ENCODE data around the gene ASTN2.

ASTN2 gene

GRCh38 chr9:117121316-117121715, 293.5 kb downstream of the ASTN2 start:
- no peak for DNase-seq (ENCODE audit: low read depth in 2 of 2)

- DNase-seq (ENCODE audit: low read depth in 2 of 2), result no peak
Observed at GRCh38 chr9:117120061-117120460, 294.8 kb downstream of the ASTN2 start.

DNA sequence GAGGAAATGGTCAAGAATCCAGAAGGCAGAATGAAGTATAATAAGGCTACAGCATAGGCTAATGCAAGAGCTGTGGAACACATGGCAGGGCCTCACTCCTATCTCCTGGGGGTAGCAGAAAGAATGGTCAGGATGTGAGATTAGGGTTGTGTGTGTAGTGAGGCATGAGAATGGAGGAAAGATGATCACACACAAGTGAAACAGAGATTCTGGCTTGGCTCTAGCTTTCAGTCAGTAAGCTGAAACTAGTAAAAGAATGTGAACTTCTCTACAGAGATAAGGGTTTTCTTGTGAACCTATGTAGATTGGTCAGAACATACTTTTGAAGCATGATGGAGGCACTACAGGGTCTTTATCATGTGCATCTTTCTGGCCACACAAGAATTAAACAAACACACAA, 298.8 kb downstream of the ASTN2 start:
- no peak for DNase-seq (ENCODE audit: low read depth in 2 of 2)

DNA sequence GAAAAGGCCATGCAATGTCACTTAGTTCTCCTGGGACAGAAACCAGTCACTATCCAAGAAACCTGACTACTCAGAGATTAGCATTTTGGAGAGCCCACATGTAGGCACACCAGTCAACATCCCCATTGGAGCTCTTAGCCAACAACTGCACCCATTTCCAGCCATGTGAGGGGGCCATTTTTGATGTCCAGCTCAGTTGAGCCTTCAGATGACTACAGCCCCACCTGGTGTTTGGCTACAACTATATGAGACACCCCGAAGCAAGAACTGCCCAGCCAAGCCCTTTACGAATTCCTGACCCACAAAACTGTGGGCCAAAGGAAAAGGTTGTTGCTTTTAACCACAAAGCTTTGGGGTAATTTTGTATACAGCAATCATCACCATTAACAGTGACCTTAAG, 300.1 kb downstream of the ASTN2 start:
- DNase-seq (ENCODE audit: low read depth in 2 of 2), result no peak

DNA sequence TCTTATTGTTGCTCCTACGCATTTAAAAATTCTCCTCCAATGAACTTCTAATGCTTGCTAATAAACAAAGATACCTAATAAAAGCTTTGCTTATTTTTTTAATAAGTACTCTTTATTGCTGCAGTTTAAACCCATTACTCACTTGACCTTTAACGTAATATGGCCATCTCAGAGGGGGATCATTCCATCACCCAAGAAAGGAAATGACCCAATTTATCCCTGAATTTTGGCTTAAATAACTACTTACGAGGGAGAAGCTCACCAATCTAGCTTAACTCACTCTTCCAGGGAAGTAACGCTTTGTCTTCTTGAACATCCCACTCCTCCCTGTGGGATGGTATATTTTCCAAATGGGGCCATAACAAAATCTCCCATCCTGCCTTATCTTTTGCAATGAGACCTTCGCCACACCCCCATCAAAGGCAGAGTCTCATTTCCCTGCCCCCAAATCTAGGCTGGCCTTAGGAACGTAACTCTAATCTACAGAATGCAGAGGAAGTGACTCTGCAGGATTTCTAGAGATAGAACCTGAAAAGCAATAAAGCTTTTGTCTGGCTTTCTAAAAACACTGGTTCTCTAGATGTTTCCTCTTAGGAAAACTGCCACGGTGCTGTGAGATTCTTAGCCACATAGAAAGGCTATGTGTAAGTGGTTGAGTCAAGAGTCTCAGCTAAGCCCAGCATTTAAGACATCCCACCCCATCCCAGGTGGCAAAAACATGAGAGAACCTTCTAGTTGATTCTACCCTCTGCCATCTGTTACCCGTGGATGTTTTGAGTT, 310.0 kb downstream of the ASTN2 start:
- DNase-seq (ENCODE audit: low read depth in 2 of 2), result no peak

GRCh38 chr9:117104206-117104605, 310.7 kb downstream of the ASTN2 start:
- no peak for DNase-seq (ENCODE audit: low read depth in 2 of 2)

GRCh38 chr9:117103438-117104110, 311.3 kb downstream of the ASTN2 start:
- no peak for DNase-seq (ENCODE audit: low read depth in 2 of 2)

DNA sequence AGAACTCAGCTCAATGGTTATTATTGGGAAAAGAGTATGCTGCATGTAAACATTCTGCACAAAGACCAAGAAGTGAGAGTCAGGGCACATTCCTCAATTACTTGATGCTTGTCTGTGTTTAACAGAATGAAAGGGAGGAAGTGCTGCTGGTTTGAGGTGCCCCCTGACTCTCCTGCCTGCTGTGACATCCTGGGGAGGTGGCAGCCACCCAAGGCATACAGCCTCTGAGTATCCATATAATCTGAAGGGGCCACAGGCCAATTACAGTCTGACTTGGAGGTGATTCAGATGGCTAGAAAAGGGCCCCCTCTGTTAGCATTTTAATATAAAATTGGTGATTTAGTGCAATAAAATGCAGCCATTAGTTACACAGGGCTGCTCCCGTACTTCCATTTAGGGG, 313.8 kb downstream of the ASTN2 start:
- no peak for DNase-seq (ENCODE audit: low read depth in 2 of 2)

DNA sequence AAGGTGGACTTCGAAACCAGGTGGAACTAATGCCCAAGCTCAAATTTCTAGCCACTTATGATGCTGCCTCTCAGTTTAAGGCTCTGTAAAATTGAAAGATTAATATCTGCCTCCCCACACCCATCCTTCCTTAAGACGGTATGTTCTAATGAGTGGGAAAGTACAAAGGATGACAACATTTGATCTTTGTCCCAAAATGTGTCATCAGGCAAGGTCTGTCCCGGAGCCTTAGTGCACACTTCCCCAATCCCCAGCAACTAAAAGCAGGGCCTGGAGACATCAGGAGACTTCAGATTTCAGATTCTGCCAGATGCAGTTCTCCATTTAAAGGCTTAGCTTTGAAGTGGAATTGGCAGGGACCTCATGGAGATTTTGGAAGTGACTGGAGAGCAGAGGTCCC, 316.5 kb downstream of the ASTN2 start:
- DNase-seq (ENCODE audit: low read depth in 2 of 2), result no peak

DNA sequence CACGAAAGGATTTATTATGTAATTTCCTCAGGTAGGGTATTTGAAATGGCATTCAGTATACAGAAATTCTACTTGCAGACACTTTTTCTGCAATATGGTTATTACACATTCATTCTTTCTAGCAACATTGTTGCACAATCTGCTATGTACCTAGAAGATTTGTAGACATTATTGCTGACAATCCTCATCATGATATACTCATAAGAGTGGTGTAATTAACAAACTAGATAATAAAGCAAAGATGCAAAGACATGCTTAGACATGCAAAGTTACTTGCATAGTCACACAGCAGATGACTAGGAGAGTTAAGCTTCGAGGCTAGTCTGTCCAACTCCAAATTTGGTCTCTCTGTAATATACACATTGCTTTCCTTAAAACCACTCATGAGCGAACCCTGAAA, 317.1 kb downstream of the ASTN2 start:
- no peak for DNase-seq (ENCODE audit: low read depth in 2 of 2)

DNA sequence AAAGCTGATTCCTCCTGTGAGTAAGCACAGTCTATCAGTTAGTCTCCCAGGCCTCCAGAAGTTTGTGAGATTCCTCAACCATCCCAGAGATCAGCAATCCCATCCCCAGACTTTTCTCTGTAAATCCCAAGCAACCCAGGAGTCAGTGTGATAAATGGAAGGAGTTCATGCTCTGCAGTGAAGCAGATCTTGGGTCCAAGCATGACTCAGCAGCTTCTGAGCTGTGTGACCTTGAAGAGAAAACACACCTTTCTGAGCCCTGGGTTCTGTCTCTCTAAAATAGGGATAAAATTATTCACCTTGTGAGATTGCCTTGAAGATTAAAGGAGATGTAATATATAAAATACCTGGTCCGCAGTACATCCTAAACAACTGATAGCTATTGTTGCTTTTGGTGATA, 318.7 kb downstream of the ASTN2 start:
- no peak for DNase-seq (ENCODE audit: low read depth in 2 of 2)

- DNase-seq (ENCODE audit: low read depth in 2 of 2), result no peak
Observed at GRCh38 chr9:117095081-117095480, 319.8 kb downstream of the ASTN2 start.

GRCh38 chr9:117093891-117094844, 320.7 kb downstream of the ASTN2 start:
- DNase-seq (ENCODE audit: low read depth in 2 of 2), result no peak

- DNase-seq (ENCODE audit: low read depth in 2 of 2), result no peak
Observed at GRCh38 chr9:117092582-117092981, 322.3 kb downstream of the ASTN2 start.

GRCh38 chr9:117091529-117091928, 323.3 kb downstream of the ASTN2 start:
- no peak for DNase-seq (ENCODE audit: low read depth in 2 of 2)

- DNase-seq (ENCODE audit: low read depth in 2 of 2), result no peak
Observed at GRCh38 chr9:117088786-117089185, 326.1 kb downstream of the ASTN2 start.

DNA sequence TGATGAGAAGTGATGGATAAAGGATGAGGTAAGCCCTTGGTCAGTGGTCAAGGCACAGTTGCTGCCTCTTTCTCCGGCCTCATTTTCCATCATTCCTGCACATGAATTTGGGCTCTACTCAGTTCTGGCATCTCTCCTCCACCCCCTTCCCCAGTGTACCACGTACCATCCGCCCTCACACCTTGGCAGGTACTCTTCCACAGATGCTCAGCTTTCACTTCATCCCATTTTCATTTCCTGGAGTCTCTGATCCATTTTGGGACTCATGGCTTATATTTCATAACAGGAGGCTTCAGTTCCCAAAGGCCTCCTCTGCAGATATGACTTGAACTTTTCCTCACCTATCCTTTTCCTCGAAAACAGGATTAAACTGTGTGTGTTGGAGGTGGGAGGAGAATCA, 326.7 kb downstream of the ASTN2 start:
- DNase-seq (ENCODE audit: low read depth in 2 of 2), result no peak

- DNase-seq (ENCODE audit: low read depth in 2 of 2), result no peak
Observed at GRCh38 chr9:117084221-117084620, 330.6 kb downstream of the ASTN2 start.

DNA sequence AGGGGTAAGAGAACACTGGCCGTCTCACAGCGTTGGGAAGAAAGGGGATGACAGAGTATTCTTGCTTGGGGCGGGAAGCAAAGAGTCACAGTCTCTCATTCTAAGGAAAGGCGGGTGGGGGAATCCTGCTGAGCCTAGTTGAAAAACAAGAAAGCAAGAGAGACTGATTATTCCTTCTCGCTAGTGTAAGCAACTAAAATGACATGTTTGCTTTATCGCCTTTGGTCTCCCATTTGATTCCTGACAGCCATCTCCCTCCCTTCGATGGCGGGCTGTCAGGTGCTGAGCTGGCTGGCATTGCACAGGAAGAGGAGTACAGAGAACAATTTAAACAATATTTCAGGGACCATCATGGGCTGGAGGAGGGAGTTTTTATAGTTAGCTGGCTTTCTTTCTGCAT, 331.3 kb downstream of the ASTN2 start:
- DNase-seq (ENCODE audit: low read depth in 2 of 2), result no peak

GRCh38 chr9:117081641-117082317, 333.1 kb downstream of the ASTN2 start:
- no peak for DNase-seq (ENCODE audit: low read depth in 2 of 2)

- DNase-seq (ENCODE audit: low read depth in 2 of 2), result no peak
Observed at GRCh38 chr9:117080765-117081390, 334.0 kb downstream of the ASTN2 start.

All from stimulated activated CD8-positive, alpha-beta memory T cell treated with anti-CD3 and anti-CD28 coated beads, Interleukin-2, amount 100 ng/mL, for 48 hours (primary cell).